ENCODE measurements around the gene SYCP2. TPM values are rescaled to one million over a fixed set of nuclear protein-coding genes. Genes with fewer than 3 reads are reported as not detected.

Gene SYCP2
- total RNA-seq, 1 donor from 2014 or later: 0.88 TPM

DNA sequence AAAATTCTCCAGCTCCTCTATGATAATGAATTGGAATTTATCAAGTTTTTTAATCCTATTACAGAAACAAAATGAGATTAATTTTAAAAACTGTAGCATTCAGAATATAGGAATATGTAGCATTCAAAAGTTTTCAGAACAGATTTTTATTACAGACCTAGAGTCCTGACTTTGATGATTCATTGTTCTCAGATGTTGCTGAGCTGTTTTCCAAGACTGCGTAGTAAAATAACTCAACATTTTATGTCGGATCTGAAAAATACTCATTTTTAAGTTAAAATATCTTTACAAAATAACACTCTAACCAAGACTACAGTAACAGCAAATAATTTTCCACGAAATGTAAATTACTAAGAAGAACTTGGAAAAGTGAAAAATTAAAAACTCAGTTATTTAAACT lies 67.1 kb downstream of the SYCP2 start:
- no peak overlapping the region for H3K4me3 Mint-ChIP-seq
- H3K27ac Mint-ChIP-seq: no peak overlapping the region
- Histone ChIP-seq H3K4me1 (no peaks in the 10 kb centered on the region), H3F3A (ENCODE audit: low read depth) (no peaks in the 10 kb centered on the region), H2AFZ (replicated peaks) (no peak overlapping the region), H3K27ac (no peak overlapping the region), H3K9me3 (ENCODE audit: low read depth) (no peaks in the 10 kb centered on the region), H3K4me2 (no peak overlapping the region), H3K36me3 (no peaks in the 10 kb centered on the region), H3K9ac (no peak overlapping the region), H3K27me3 (peaks cover 85% of the 10 kb centered on the region), H3K79me2 (ENCODE audit: low read depth) (no peaks in the 10 kb centered on the region), H4K20me1 (ENCODE audit: low read depth) (no peaks in the 10 kb centered on the region), H3K4me3 (no peak overlapping the region)
- DNase-seq (ENCODE audit: low spot score): no peak
- H3K36me3 Mint-ChIP-seq: no peaks in the 10 kb centered on the region
- H3K4me1 Mint-ChIP-seq: peaks cover 6% of the 10 kb centered on the region
- no peaks in the 10 kb centered on the region for H3K9me3 Mint-ChIP-seq
- peaks cover under 1% of the 10 kb centered on the region for H3K27me3 Mint-ChIP-seq (ENCODE audit: insufficient read depth, low read depth)
- TF ChIP-seq, protein P1, sequence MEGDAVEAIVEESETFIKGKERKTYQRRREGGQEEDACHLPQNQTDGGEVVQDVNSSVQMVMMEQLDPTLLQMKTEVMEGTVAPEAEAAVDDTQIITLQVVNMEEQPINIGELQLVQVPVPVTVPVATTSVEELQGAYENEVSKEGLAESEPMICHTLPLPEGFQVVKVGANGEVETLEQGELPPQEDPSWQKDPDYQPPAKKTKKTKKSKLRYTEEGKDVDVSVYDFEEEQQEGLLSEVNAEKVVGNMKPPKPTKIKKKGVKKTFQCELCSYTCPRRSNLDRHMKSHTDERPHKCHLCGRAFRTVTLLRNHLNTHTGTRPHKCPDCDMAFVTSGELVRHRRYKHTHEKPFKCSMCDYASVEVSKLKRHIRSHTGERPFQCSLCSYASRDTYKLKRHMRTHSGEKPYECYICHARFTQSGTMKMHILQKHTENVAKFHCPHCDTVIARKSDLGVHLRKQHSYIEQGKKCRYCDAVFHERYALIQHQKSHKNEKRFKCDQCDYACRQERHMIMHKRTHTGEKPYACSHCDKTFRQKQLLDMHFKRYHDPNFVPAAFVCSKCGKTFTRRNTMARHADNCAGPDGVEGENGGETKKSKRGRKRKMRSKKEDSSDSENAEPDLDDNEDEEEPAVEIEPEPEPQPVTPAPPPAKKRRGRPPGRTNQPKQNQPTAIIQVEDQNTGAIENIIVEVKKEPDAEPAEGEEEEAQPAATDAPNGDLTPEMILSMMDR (IDR thresholded peaks at IDR 0.05): no peak

DNA sequence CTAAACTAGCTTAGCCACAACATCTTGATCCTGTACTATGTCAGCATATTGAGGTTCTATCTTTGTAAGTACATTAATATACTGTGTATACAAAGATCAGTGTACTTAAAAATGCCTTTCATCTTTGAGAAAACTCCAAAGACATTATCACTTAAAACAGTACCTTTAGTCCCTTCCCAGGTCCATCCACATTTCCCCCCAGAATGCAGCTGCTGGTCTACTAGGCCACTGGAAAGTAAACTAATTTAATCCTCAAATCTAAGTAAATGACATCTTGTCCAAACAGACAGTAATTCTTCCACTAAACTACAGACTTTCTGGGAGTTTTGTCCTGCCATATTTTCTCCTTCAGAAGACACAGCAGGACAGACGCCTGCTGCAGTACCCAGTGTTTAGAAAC lies 68.7 kb downstream of the SYCP2 start:
- Histone ChIP-seq H3F3A (ENCODE audit: low read depth) (no peaks in the 10 kb centered on the region), H2AFZ (replicated peaks) (no peak overlapping the region), H3K4me1 (no peaks in the 10 kb centered on the region), H3K4me3 (no peak overlapping the region), H3K27ac (no peak overlapping the region), H3K79me2 (ENCODE audit: low read depth) (no peaks in the 10 kb centered on the region), H3K9ac (no peak overlapping the region), H3K4me2 (no peak overlapping the region), H3K27me3 (peaks cover 91% of the 10 kb centered on the region), H4K20me1 (ENCODE audit: low read depth) (no peaks in the 10 kb centered on the region), H3K9me3 (ENCODE audit: low read depth) (no peaks in the 10 kb centered on the region), H3K36me3 (no peaks in the 10 kb centered on the region)
- TF ChIP-seq EZH2 (IDR thresholded peaks at IDR 0.05) (no peak), EZH2phosphoT487 (IDR thresholded peaks at IDR 0.05) (no peak)
- TF ChIP-seq, protein P1 (IDR thresholded peaks at IDR 0.05): no peak
- Mint-ChIP-seq H3K27me3 (ENCODE audit: insufficient read depth, low read depth) (no peaks in the 10 kb centered on the region), H3K36me3 (no peaks in the 10 kb centered on the region), H3K9me3 (no peaks in the 10 kb centered on the region), H3K4me1 (peaks cover 6% of the 10 kb centered on the region), H3K4me3 (no peak overlapping the region), H3K27ac (peak overlapping the region; percentile 4)
- no peak for DNase-seq (ENCODE audit: low spot score)

DNA sequence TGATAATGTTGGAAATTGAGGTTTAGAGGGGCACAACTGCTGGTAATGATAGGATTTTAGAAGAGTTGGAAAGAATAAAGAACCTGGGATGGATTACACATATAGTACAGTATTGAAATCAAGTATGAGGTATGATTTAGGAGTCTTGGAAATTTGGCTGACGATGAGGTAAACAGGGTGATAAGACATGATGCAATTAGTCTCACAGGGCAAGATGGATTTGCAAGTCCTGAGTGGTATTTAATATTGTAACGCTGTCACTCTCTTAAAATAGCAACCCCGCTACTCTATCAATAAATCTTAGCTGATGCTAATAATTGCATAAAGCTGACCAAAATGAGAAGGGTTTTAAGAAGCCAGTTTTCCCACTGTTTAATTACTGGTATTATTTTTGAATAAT lies 70.4 kb downstream of the SYCP2 start:
- no peak for TF ChIP-seq EZH2phosphoT487 (IDR thresholded peaks at IDR 0.05)
- TF ChIP-seq, protein P1 (IDR thresholded peaks at IDR 0.05): no peak
- no peak for TF ChIP-seq EZH2 (IDR thresholded peaks at IDR 0.05)
- Histone ChIP-seq H3K27me3 (peaks cover 84% of the 10 kb centered on the region), H2AFZ (replicated peaks) (no peak overlapping the region), H3K79me2 (ENCODE audit: low read depth) (no peaks in the 10 kb centered on the region), H3K4me1 (no peaks in the 10 kb centered on the region), H3K9me3 (ENCODE audit: low read depth) (no peaks in the 10 kb centered on the region), H3F3A (ENCODE audit: low read depth) (no peaks in the 10 kb centered on the region), H4K20me1 (ENCODE audit: low read depth) (no peaks in the 10 kb centered on the region), H3K4me2 (no peak overlapping the region), H3K9ac (no peak overlapping the region), H3K27ac (no peak overlapping the region), H3K36me3 (no peaks in the 10 kb centered on the region), H3K4me3 (no peak overlapping the region)
- H3K9me3 Mint-ChIP-seq: no peaks in the 10 kb centered on the region
- no peaks in the 10 kb centered on the region for H3K36me3 Mint-ChIP-seq
- DNase-seq (ENCODE audit: low spot score): no peak
- no peak overlapping the region for H3K27ac Mint-ChIP-seq
- no peaks in the 10 kb centered on the region for H3K27me3 Mint-ChIP-seq (ENCODE audit: insufficient read depth, low read depth)
- peaks cover 6% of the 10 kb centered on the region for H3K4me1 Mint-ChIP-seq
- H3K4me3 Mint-ChIP-seq: no peak overlapping the region

DNA sequence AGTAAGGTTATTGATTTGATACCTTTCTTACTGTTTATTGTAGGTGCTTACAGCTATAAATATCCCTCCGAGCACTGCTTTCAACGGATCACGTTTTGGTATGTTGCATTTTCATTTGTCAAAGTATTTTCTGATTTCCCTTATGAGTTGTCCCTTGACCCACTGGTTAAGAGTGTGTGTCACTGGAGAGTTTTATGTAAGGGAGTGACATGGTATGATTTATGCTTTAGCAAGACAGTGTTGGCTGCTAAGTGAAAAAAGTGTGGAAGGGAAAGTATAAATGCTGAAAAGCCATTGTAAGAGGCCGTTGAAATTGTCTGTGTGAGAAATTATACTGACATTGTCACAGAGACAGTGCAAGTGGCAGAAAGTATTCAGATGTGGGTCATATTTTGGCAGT lies 72.0 kb downstream of the SYCP2 start:
- peaks cover 3% of the 10 kb centered on the region for H3K9me3 Mint-ChIP-seq

More for the DNA sequence above, 72.0 kb downstream of the SYCP2 start:
- Mint-ChIP-seq H3K27me3 (ENCODE audit: insufficient read depth, low read depth) (peaks cover 3% of the 10 kb centered on the region), H3K4me1 (peaks cover 6% of the 10 kb centered on the region), H3K36me3 (no peaks in the 10 kb centered on the region), H3K4me3 (no peak overlapping the region), H3K27ac (no peak overlapping the region)
- Histone ChIP-seq H3K27ac (no peak overlapping the region), H3K4me2 (no peak overlapping the region), H3K79me2 (ENCODE audit: low read depth) (no peaks in the 10 kb centered on the region), H3K9ac (no peak overlapping the region), H2AFZ (replicated peaks) (no peak overlapping the region), H3K36me3 (no peaks in the 10 kb centered on the region), H4K20me1 (ENCODE audit: low read depth) (no peaks in the 10 kb centered on the region), H3K4me1 (no peaks in the 10 kb centered on the region), H3K27me3 (peaks cover 70% of the 10 kb centered on the region), H3F3A (ENCODE audit: low read depth) (no peaks in the 10 kb centered on the region), H3K9me3 (ENCODE audit: low read depth) (no peaks in the 10 kb centered on the region), H3K4me3 (no peak overlapping the region)
- TF ChIP-seq, protein P1 (IDR thresholded peaks at IDR 0.05): no peak
- TF ChIP-seq EZH2phosphoT487 (IDR thresholded peaks at IDR 0.05): no peak
- no peak for TF ChIP-seq EZH2 (IDR thresholded peaks at IDR 0.05)
- DNase-seq (ENCODE audit: low spot score): no peak

Data from neural progenitor cell (in vitro differentiated cells).